ENCODE measurements around the gene NDUFB2. TPM values are rescaled to one million over a fixed set of nuclear protein-coding genes. Genes with fewer than 3 reads are reported as not detected.
"Not testable (repeated sequence)": the region's sequence is repeated elsewhere in the genome, so short reads cannot be mapped to it uniquely, and the experiment has no call there.

Gene NDUFB2
- polyA plus RNA-seq, 1 donor, result 209 TPM

- Histone ChIP-seq H3K4me1 (ENCODE audit: control insufficient read depth, insufficient read depth, low read length) (no peaks in the 10 kb centered on the region), H3K36me3 (ENCODE audit: control insufficient read depth, insufficient read depth, low read length) (peaks cover 27% of the 10 kb centered on the region), H3K9me3 (ENCODE audit: control insufficient read depth, low read depth, low read length) (no peaks in the 10 kb centered on the region), H3K4me3 (ENCODE audit: low read length) (no peak overlapping the region), H3K27ac (ENCODE audit: low read length) (no peak overlapping the region), H3K27me3 (ENCODE audit: control insufficient read depth, insufficient read depth, low read length) (no peaks in the 10 kb centered on the region)
- no peak for DNase-seq
- WGBS (ENCODE audit: insufficient coverage, low lambda C conversion rate), result no CpG with 5 or more reads among the region's 2 CpGs
Measured at GRCh38 chr7:140704205-140704604, 7.7 kb downstream of the NDUFB2 start.

GRCh38 chr7:140707132-140707531 is 10.6 kb downstream of the NDUFB2 start:
- H3K4me1 ChIP-seq (ENCODE audit: control insufficient read depth, insufficient read depth, low read length), result no peaks in the 10 kb centered on the region
- WGBS (ENCODE audit: insufficient coverage, low lambda C conversion rate), result 60% methylated on average over 1 of the region's 5 CpGs
- peaks cover 27% of the 10 kb centered on the region for H3K36me3 ChIP-seq (ENCODE audit: control insufficient read depth, insufficient read depth, low read length)
- no peaks in the 10 kb centered on the region for H3K27me3 ChIP-seq (ENCODE audit: control insufficient read depth, insufficient read depth, low read length)
- DNase-seq, result no peak
- no peaks in the 10 kb centered on the region for H3K9me3 ChIP-seq (ENCODE audit: control insufficient read depth, low read depth, low read length)
- H3K4me3 ChIP-seq (ENCODE audit: low read length), result no peak overlapping the region
- H3K27ac ChIP-seq (ENCODE audit: low read length), result no peak overlapping the region

DNA sequence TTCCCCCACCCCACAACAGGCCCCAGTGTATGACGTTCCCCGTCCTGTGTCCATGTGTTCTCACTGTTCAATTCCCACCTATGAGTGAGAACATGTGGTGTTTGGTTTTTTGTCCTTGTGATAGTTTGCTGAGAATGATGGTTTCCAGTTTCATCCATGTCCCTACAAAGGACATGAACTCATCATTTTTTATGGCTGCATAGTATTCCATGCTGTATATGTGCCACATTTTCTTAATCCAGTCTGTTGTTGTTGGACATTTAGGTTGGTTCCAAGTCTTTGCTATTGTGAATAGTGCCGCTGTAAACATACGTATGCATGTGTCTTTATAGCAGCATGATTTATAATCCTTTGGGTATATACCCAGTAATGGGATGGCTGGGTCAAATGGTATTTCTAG is 12.3 kb downstream of the NDUFB2 start:
- not testable (repeated sequence) for H3K4me3 ChIP-seq (ENCODE audit: low read length); H3K27me3 ChIP-seq (ENCODE audit: control insufficient read depth, insufficient read depth, low read length); H3K4me1 ChIP-seq (ENCODE audit: control insufficient read depth, insufficient read depth, low read length); DNase-seq; H3K9me3 ChIP-seq (ENCODE audit: control insufficient read depth, low read depth, low read length); H3K27ac ChIP-seq (ENCODE audit: low read length)
- WGBS (ENCODE audit: insufficient coverage, low lambda C conversion rate), result no CpG with 5 or more reads among the region's 4 CpGs
- peaks cover 20% of the 10 kb centered on the region for H3K36me3 ChIP-seq (ENCODE audit: control insufficient read depth, insufficient read depth, low read length)

DNA sequence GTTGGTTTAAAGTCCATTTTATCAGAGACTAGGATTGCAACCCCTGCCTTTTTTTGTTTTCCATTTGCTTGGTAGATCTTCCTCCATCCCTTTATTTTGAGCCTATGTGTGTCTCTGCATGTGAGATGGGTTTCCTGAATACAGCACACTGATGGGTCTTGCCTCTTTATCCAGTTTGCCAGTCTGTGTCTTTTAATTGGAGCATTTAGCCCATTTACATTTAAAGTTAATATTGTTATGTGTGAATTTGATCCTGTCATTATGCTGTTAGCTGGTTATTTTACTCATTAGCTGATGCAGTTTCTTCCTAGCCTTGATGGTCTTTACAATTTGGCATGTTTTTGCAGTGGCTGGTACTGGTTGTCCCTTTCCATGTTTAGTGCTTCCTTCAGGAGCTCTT is 15.9 kb downstream of the NDUFB2 start:
- H3K4me3 ChIP-seq (ENCODE audit: low read length); H3K9me3 ChIP-seq (ENCODE audit: control insufficient read depth, low read depth, low read length); H3K36me3 ChIP-seq (ENCODE audit: control insufficient read depth, insufficient read depth, low read length); H3K4me1 ChIP-seq (ENCODE audit: control insufficient read depth, insufficient read depth, low read length); H3K27me3 ChIP-seq (ENCODE audit: control insufficient read depth, insufficient read depth, low read length); H3K27ac ChIP-seq (ENCODE audit: low read length); DNase-seq: not testable (repeated sequence)

DNA sequence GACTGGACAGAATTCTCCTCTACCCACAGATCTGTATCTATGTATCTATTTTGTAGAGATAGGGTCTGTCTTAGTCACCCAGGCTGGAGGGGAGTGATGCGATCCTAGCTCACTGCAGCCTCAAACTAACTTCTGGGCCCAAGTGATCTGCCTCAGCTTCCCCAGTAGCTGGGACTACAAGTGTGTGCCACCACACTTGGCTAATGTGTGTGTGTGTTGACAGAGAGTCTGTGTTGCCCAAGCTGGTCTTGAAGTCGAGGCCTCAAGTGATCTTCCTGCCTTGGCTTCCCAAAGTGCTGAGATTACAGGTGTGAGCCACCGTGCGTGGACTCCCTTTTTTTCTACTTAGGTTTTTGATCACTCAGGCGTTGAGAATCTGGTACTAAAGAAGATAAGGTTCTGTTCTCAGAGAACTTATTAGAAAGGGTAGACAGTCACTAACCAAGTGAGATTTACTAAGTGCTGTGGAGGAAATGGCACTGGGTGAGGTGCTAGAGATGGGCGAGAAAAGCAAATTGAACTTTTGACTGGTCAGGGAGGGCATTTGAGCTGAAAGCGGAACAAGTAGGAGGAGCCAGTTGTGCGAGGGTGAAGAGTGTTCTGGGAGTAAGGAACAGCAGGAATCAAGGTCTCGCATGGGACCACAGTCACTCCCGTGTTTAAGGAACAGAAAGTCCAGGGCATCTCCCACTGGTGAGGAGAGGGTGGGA is 18.0 kb downstream of the NDUFB2 start:
- WGBS (ENCODE audit: insufficient coverage, low lambda C conversion rate), result 100% methylated on average over 1 of the region's 10 CpGs
- no peak for DNase-seq
- Histone ChIP-seq H3K27me3 (ENCODE audit: control insufficient read depth, insufficient read depth, low read length) (no peaks in the 10 kb centered on the region), H3K4me3 (ENCODE audit: low read length) (no peak overlapping the region), H3K4me1 (ENCODE audit: control insufficient read depth, insufficient read depth, low read length) (no peaks in the 10 kb centered on the region), H3K27ac (ENCODE audit: low read length) (no peak overlapping the region), H3K9me3 (ENCODE audit: control insufficient read depth, low read depth, low read length) (no peaks in the 10 kb centered on the region), H3K36me3 (ENCODE audit: control insufficient read depth, insufficient read depth, low read length) (peaks cover 4% of the 10 kb centered on the region)

DNA sequence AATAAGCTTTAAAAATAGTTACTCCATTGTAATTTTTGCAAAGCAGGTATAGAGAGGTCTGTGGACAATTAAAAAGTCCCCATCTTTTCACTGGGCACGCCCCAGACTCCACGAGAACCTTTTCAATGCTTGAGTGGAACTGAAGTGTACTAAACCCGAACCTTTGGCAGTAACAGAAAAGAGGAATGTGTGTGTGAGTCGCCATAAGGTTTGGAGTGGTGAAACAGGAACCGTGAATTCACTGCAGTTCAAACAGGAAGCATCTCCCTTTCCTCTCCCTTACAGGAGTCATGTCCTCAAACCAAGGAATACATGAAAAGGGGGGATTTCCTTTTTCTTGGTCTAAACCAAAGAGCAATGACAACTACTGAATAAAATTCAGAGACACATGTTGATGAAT is 23.2 kb downstream of the NDUFB2 start:
- no peak for DNase-seq
- Histone ChIP-seq H3K27ac (ENCODE audit: low read length) (no peak overlapping the region), H3K27me3 (ENCODE audit: control insufficient read depth, insufficient read depth, low read length) (no peaks in the 10 kb centered on the region), H3K4me3 (ENCODE audit: low read length) (no peak overlapping the region), H3K36me3 (ENCODE audit: control insufficient read depth, insufficient read depth, low read length) (peaks cover 9% of the 10 kb centered on the region), H3K4me1 (ENCODE audit: control insufficient read depth, insufficient read depth, low read length) (no peaks in the 10 kb centered on the region), H3K9me3 (ENCODE audit: control insufficient read depth, low read depth, low read length) (no peaks in the 10 kb centered on the region)
- WGBS (ENCODE audit: insufficient coverage, low lambda C conversion rate), result no CpG with 5 or more reads among the region's 5 CpGs

GRCh38 chr7:140722254-140722653 is 25.7 kb downstream of the NDUFB2 start:
- Histone ChIP-seq H3K4me1 (ENCODE audit: control insufficient read depth, insufficient read depth, low read length) (no peaks in the 10 kb centered on the region), H3K27me3 (ENCODE audit: control insufficient read depth, insufficient read depth, low read length) (no peaks in the 10 kb centered on the region), H3K27ac (ENCODE audit: low read length) (no peak overlapping the region), H3K9me3 (ENCODE audit: control insufficient read depth, low read depth, low read length) (no peaks in the 10 kb centered on the region), H3K4me3 (ENCODE audit: low read length) (no peak overlapping the region), H3K36me3 (ENCODE audit: control insufficient read depth, insufficient read depth, low read length) (peaks cover 16% of the 10 kb centered on the region)
- no CpG with 5 or more reads among the region's 1 CpG for WGBS (ENCODE audit: insufficient coverage, low lambda C conversion rate)
- no peak for DNase-seq

DNA sequence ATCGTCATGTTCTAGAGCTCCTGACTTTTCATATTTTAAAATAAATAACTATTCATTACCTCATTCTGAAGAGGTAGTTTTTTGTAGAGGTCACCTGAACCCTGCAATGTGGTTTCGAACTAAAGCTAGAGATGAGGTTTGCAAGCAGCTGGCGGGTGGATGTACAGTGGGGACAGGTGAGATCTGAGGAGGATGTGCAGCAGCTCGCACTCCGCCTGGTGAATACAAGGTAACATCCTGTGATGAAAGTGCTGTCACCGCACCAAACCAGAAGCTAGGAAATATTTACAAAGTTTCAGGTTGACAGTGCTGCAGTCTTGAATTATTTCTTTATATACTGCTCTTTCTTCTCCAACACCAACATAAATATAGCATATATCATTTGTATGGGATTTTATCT is 26.5 kb downstream of the NDUFB2 start:
- WGBS (ENCODE audit: insufficient coverage, low lambda C conversion rate), result 100% methylated on average over 1 of the region's 6 CpGs
- Histone ChIP-seq H3K27ac (ENCODE audit: low read length) (no peak overlapping the region), H3K4me3 (ENCODE audit: low read length) (no peak overlapping the region), H3K9me3 (ENCODE audit: control insufficient read depth, low read depth, low read length) (no peaks in the 10 kb centered on the region), H3K4me1 (ENCODE audit: control insufficient read depth, insufficient read depth, low read length) (no peaks in the 10 kb centered on the region), H3K27me3 (ENCODE audit: control insufficient read depth, insufficient read depth, low read length) (no peaks in the 10 kb centered on the region), H3K36me3 (ENCODE audit: control insufficient read depth, insufficient read depth, low read length) (peaks cover 16% of the 10 kb centered on the region)
- no peak for DNase-seq

DNA sequence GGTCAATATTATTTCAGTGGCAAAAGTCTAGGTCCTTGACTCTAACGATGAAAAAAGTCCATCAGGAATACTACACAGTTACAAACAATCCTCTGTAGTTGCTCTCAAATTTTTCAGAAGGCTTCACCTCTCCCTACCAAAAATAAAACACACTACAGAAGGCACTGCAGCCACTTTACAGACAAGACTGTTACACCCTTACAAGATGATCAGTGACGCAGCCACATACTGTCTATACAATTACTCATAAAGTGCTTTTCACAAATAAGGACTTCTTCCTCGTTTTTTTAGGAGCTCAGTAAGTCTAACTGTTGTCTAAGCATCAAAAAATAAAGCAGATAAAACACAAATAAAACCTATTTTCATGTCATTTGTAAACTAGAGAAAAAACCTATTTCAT is 27.1 kb downstream of the NDUFB2 start:
- 100% methylated on average over 2 of the region's 3 CpGs for WGBS (ENCODE audit: insufficient coverage, low lambda C conversion rate)
- Histone ChIP-seq H3K4me3 (ENCODE audit: low read length) (no peak overlapping the region), H3K9me3 (ENCODE audit: control insufficient read depth, low read depth, low read length) (no peaks in the 10 kb centered on the region), H3K27me3 (ENCODE audit: control insufficient read depth, insufficient read depth, low read length) (no peaks in the 10 kb centered on the region), H3K27ac (ENCODE audit: low read length) (no peak overlapping the region), H3K4me1 (ENCODE audit: control insufficient read depth, insufficient read depth, low read length) (no peaks in the 10 kb centered on the region), H3K36me3 (ENCODE audit: control insufficient read depth, insufficient read depth, low read length) (peaks cover 16% of the 10 kb centered on the region)
- no peak for DNase-seq

DNA sequence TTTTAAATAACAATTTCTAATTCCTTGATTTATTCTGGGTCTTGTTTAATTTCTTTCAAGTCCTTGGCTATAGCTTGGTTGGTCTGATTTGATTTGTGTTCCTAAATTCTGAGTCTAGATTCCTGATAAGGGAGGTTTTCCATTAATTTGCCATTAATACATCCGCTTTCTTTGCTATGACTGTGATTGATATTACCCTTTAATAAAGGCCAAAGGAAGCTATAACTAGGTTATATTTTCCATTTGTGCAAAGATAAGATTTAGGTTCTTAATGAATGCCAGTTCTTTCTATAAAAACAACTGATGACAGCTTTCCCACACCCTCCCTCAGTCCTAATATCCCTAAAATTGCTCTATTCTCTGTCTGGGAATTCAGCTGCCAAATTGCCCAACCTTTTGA is 28.2 kb downstream of the NDUFB2 start:
- DNase-seq, result no peak
- Histone ChIP-seq H3K4me1 (ENCODE audit: control insufficient read depth, insufficient read depth, low read length) (no peaks in the 10 kb centered on the region), H3K27me3 (ENCODE audit: control insufficient read depth, insufficient read depth, low read length) (no peaks in the 10 kb centered on the region), H3K4me3 (ENCODE audit: low read length) (no peak overlapping the region), H3K27ac (ENCODE audit: low read length) (no peak overlapping the region), H3K9me3 (ENCODE audit: control insufficient read depth, low read depth, low read length) (no peaks in the 10 kb centered on the region), H3K36me3 (ENCODE audit: control insufficient read depth, insufficient read depth, low read length) (peaks cover 16% of the 10 kb centered on the region)
- 100% methylated on average over 1 of the region's 1 CpG for WGBS (ENCODE audit: insufficient coverage, low lambda C conversion rate)

DNA sequence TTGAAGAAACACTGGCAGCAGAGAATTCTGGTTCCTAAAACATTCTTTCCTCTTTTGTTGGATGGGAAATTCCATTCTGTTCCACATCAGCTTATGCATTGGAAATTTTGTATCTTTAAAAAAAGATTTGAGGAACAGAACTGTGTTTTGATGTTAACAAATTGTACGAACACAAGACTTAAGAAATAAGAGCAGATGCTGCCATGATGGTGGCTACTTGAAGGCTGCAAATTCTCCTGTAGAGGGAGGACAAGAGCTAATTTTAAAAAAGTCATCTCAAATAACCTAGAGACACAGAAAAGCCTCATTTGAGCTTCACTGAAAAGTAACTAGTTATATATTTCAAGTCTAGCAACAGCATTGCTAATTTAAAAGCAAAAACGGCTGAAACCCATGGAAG is 29.8 kb downstream of the NDUFB2 start:
- no peaks in the 10 kb centered on the region for H3K4me1 ChIP-seq (ENCODE audit: control insufficient read depth, insufficient read depth, low read length)
- no peak overlapping the region for H3K27ac ChIP-seq (ENCODE audit: low read length)
- no peaks in the 10 kb centered on the region for H3K27me3 ChIP-seq (ENCODE audit: control insufficient read depth, insufficient read depth, low read length)
- WGBS (ENCODE audit: insufficient coverage, low lambda C conversion rate), result 75% methylated on average over 1 of the region's 2 CpGs
- H3K36me3 ChIP-seq (ENCODE audit: control insufficient read depth, insufficient read depth, low read length), result peaks cover 21% of the 10 kb centered on the region
- no peaks in the 10 kb centered on the region for H3K9me3 ChIP-seq (ENCODE audit: control insufficient read depth, low read depth, low read length)
- DNase-seq, result no peak
- no peak overlapping the region for H3K4me3 ChIP-seq (ENCODE audit: low read length)

Measured in large intestine (tissue), 3 donors.